K562 (cell line): Measurements from ENCODE around the gene CAPN2. TPM values are rescaled to one million over a fixed set of nuclear protein-coding genes. Genes with fewer than 3 reads are reported as not detected.

Experiments
- CHCHD3 ChIP-seq: fragments of 250-450 bp; sonication (Bioruptor Pico); IDR thresholded peaks from 2 replicates; pipeline ENCODE4 v2.1.2; 2022; ENCODE audit warnings: mild to moderate bottlenecking
- ELF1 ChIP-seq: fragments of 200-800 bp; sonication (Bioruptor generic); IDR thresholded peaks from 2 replicates; pipeline ENCODE4 v1.6.1; 2016; ENCODE audit warnings: missing genetic modification characterization, missing compliant biosample characterization
- ELK3 ChIP-seq: fragments of 450-650 bp; formaldehyde crosslinking; IDR thresholded peaks from 2 replicates; pipeline ENCODE4 v1.4.0; 2020; ENCODE audit warnings: mild to moderate bottlenecking
- LEF1 ChIP-seq: fragments of 450-650 bp; IDR thresholded peaks from 2 replicates; pipeline ENCODE4 v1.6.1; 2016; ENCODE audit warnings: mild to moderate bottlenecking
- NR0B1 ChIP-seq: fragments of 450-650 bp; IDR thresholded peaks from one replicate; pipeline ENCODE4 v1.6.1; 2018; ENCODE audit warnings: mild to moderate bottlenecking, moderate library complexity; ENCODE audit not compliant: partially characterized antibody
- NR2C2 ChIP-seq, 2 experiments: fragments of 200-800 bp in 1 of 2; sonication (Bioruptor generic) in 1 of 2; sonication (generic) in 1 of 2; formaldehyde crosslinking in 1 of 2; IDR thresholded peaks; 2 replicates each; pipeline versions ENCODE4 v1.6.1 to v1.8.0; 2016 to 2022; ENCODE audit warnings: mild to moderate bottlenecking in 1 of 2, missing compliant biosample characterization in 1 of 2, missing genetic modification characterization in 1 of 2, missing genetic modification reagents in 1 of 2
- RFX1 ChIP-seq: fragments of 450-650 bp; IDR thresholded peaks from 2 replicates; pipeline ENCODE4 v1.6.1; 2016; ENCODE audit warnings: mild to moderate bottlenecking, moderate library complexity
- RREB1 ChIP-seq: fragments of 250-450 bp; sonication (Bioruptor Pico); IDR thresholded peaks from 2 replicates; pipeline ENCODE4 v1.4.0; 2020
- TEAD2 ChIP-seq: fragments of 450-650 bp; IDR thresholded peaks from 2 replicates; pipeline ENCODE4 v1.6.1; 2016; ENCODE audit warnings: missing genetic modification characterization, control low read depth, missing compliant biosample characterization
- TRIM28 ChIP-seq: fragments of 450-650 bp; IDR thresholded peaks from 2 replicates; pipeline ENCODE4 v1.6.1; 2017
- ZBTB2 ChIP-seq: fragments of 450-650 bp; IDR thresholded peaks from 2 replicates; pipeline ENCODE4 v1.6.1; 2016; ENCODE audit warnings: antibody characterized with exemption
- ZBTB34 ChIP-seq: fragments of 250-450 bp; sonication (Bioruptor Pico); IDR thresholded peaks from 2 replicates; pipeline ENCODE4 v1.8.0; 2021; ENCODE audit warnings: mild to moderate bottlenecking, moderate library complexity
- ZBTB43 ChIP-seq: sonication (generic); formaldehyde crosslinking; IDR thresholded peaks from 2 replicates; pipeline ENCODE4 v1.8.0; 2023; ENCODE audit warnings: mild to moderate bottlenecking, missing genetic modification reagents
- ZNF740 ChIP-seq, 3 experiments: fragments of 200-800 bp in 1 of 3; sonication (Bioruptor generic) in 1 of 3; sonication (generic) in 1 of 3; formaldehyde crosslinking in 1 of 3; IDR thresholded peaks; 2 replicates each; pipeline versions ENCODE4 v1.6.1 to v1.8.0; 2016 to 2022; ENCODE audit warnings: mild to moderate bottlenecking in 2 of 3, missing compliant biosample characterization in 2 of 3, missing genetic modification characterization in 2 of 3, missing genetic modification reagents in 1 of 3
- polyA plus RNA-seq, 8 experiments: library from polyadenylated mRNA; depleted of rRNA in 4 of 8; stranded (reverse) in 5 of 8; unstranded in 3 of 8; fragments of >200 nt; fragmentation: Nextera tagmentation in 2 of 8; fragmentation: Illumina TruSeq in 1 of 8; extraction: Ambion mirVana in 2 of 8; extraction: Trizol in 1 of 8; gene quantifications; 2 replicates each; pipeline versions ENCODE4 v1.2.1 to v1.2.3, GENCODE V29; 2011 to 2014; ENCODE audit warnings: inconsistent platforms in 1 of 8, missing spikeins in 1 of 8
- total RNA-seq, 7 experiments: library from RNA; depleted of rRNA in 6 of 7; stranded (reverse); fragments of >200 nt in 6 of 7; fragmentation: Illumina TruSeq in 2 of 7; extraction: Trizol in 2 of 7; gene quantifications; 2 replicates each; pipeline versions ENCODE4 v1.2.1 to v1.2.3, GENCODE V29; 2011 to 2021; ENCODE audit warnings: low replicate concordance in 1 of 7

Gene CAPN2
- total and polyA plus RNA-seq, 9 of the 15 experiments (the other 6 are each of a cell fraction or from before 2014, with no cell fraction given) = 24.6 to 157 (median 101) TPM

- TF ChIP-seq LEF1 (no peak), NR0B1 (no peak), ELF1 (tag) (no peak), TEAD2 (tag) (no peak), CHCHD3 (no peak), TRIM28 (peak; percentile 68), ZBTB2 (no peak), RREB1 (CRISPR knock-in tag) (no peak), ZNF740 (CRISPR knock-in tag; IDR thresholded peaks at IDR 0.05) (no peak), ZNF740 (tag; IDR thresholded peaks at IDR 0.05) (no peak), NR2C2 (CRISPR knock-in tag; IDR thresholded peaks at IDR 0.05) (no peak), NR2C2 (tag; IDR thresholded peaks at IDR 0.05) (no peak; the same call in 1 of the 2 replicates), ELK3 (CRISPR knock-in tag) (no peak), ZBTB43 (CRISPR knock-in tag) (no peak), ZBTB34 (no peak), RFX1 (no peak)
Observed at GRCh38 chr1:223678841-223679240, 33.5 kb upstream of the CAPN2 start (continued).
